ENCODE measurements around the gene TRAF5. TPM values are rescaled to one million over a fixed set of nuclear protein-coding genes. Genes with fewer than 3 reads are reported as not detected.

TRAF5 gene
- total and polyA plus RNA-seq, 8 donors = 4.3 to 50.7 (median 18.5) TPM

GRCh38 chr1:211327346-211327921 is 801 bp downstream of the TRAF5 start:
- Histone ChIP-seq H3K36me3 (no peaks in the 10 kb centered on the region), H3K9me3 (no peaks in the 10 kb centered on the region), H3K27ac (peak overlapping the region; percentile 69 to 93 (median 88)), H3K4me1 (peaks cover 44 to 67% (median 61%) of the 10 kb centered on the region in 4 donors), H3K4me3 (peak overlapping the region; percentile 80 to 95 (median 84)), H3K27me3 (no peaks in the 10 kb centered on the region)
- WGBS, 5 donors = 2 to 4% (median 3%) methylated on average over 13 to 16 of the region's 16 CpGs
- TF ChIP-seq EP300 (IDR thresholded peaks at IDR 0.05) (no peak), POLR2A (IDR thresholded peaks at IDR 0.05) (no peak), POLR2AphosphoS5 (IDR thresholded peaks at IDR 0.05) (no peak), CTCF (IDR thresholded peaks at IDR 0.05) (no peak)
- intact Hi-C loops (cut with DNase I; ENCODE audit: low total_unique reads) = loop anchor here (10.0 kb wide), 1 partner anchor 147 kb away; no protein-coding TSS in a partner anchor
- peak in 1 of 2 donors; percentile 78 for DNase-seq

GRCh38 chr1:211328084-211328694 is 1.6 kb downstream of the TRAF5 start:
- Histone ChIP-seq H3K4me1 (peaks cover 52 to 74% (median 68%) of the 10 kb centered on the region in 4 donors), H3K4me3 (peak overlapping the region; percentile 80 to 95 (median 84)), H3K9me3 (no peaks in the 10 kb centered on the region), H3K27ac (peak overlapping the region; percentile 23 to 93 (median 88)), H3K36me3 (no peaks in the 10 kb centered on the region), H3K27me3 (no peaks in the 10 kb centered on the region)
- no peak for DNase-seq
- TF ChIP-seq EP300 (IDR thresholded peaks at IDR 0.05) (no peak), POLR2A (IDR thresholded peaks at IDR 0.05) (no peak), CTCF (IDR thresholded peaks at IDR 0.05) (no peak), POLR2AphosphoS5 (IDR thresholded peaks at IDR 0.05) (no peak)
- 75 to 86% (median 80%) methylated on average over 11 of the region's 11 CpGs for WGBS, 5 donors
- intact Hi-C loops (cut with DNase I; ENCODE audit: low total_unique reads) = loop anchor here (10.0 kb wide), 1 partner anchor 147 kb away; no protein-coding TSS in a partner anchor

DNA sequence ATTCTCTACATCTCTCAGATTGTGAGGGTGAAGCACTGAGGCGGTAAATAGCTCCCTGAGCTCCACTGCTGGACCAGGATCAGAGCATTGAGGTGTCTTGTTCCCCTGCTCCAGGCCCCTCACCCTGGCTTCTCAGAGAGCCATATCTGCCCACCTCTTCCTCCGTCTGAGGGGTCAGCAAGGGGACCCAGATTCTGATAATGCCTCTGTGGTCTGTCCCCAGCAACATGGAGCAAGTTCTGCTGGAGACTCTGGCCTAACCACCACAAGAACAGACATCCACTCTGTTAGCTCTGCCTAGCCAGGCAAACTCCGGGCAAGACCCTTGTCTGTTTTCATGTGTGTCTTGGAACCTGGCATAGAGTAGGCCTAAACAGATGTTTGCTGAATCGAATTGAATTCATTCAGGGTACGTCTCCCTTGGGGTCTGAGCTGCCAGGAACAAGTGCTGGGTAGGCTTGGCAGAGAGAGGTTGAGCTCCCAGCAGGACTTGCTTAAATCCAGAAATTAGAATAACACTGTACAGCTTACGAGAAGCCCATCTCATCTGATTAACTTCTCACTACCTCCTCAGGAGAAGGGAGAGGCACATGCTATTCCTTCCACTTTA is 2.3 kb downstream of the TRAF5 start:
- no peak for DNase-seq
- Histone ChIP-seq H3K27ac (peak overlapping the region in 4 of 5 donors; percentile 4 to 93 (median 88)), H3K4me3 (peak overlapping the region in 3 of 4 donors; percentile 11 to 86 (median 80)), H3K36me3 (no peaks in the 10 kb centered on the region), H3K4me1 (peaks cover 59 to 79% (median 72%) of the 10 kb centered on the region in 4 donors), H3K9me3 (no peaks in the 10 kb centered on the region), H3K27me3 (no peaks in the 10 kb centered on the region)
- intact Hi-C loops (cut with DNase I; ENCODE audit: low total_unique reads) = loop anchor here (10.0 kb wide), 1 partner anchor 146 kb away; no protein-coding TSS in a partner anchor
- TF ChIP-seq POLR2A (IDR thresholded peaks at IDR 0.05) = no peak
- no peak for TF ChIP-seq CTCF (IDR thresholded peaks at IDR 0.05)
- no peak for TF ChIP-seq EP300 (IDR thresholded peaks at IDR 0.05)
- no peak for TF ChIP-seq POLR2AphosphoS5 (IDR thresholded peaks at IDR 0.05)
- WGBS, 5 donors = 60 to 80% (median 69%) methylated on average over 6 of the region's 6 CpGs

- H3K27me3 ChIP-seq = no peaks in the 10 kb centered on the region
- no peaks in the 10 kb centered on the region for H3K9me3 ChIP-seq
- H3K4me3 ChIP-seq = no peak overlapping the region
- H3K4me1 ChIP-seq = peaks cover 67 to 87% (median 80%) of the 10 kb centered on the region in 4 donors
- TF ChIP-seq POLR2A (IDR thresholded peaks at IDR 0.05) (no peak), EP300 (IDR thresholded peaks at IDR 0.05) (no peak), POLR2AphosphoS5 (IDR thresholded peaks at IDR 0.05) (no peak), CTCF (IDR thresholded peaks at IDR 0.05) (no peak)
- H3K36me3 ChIP-seq = no peaks in the 10 kb centered on the region
- peak overlapping the region; percentile 26 to 93 (median 88) for H3K27ac ChIP-seq
- no peak for DNase-seq
- intact Hi-C loops (cut with DNase I; ENCODE audit: low total_unique reads) = loop anchor here (10.0 kb wide), 1 partner anchor 145 kb away; no protein-coding TSS in a partner anchor
- 24 to 47% (median 41%) methylated on average over 4 of the region's 4 CpGs for WGBS, 5 donors
These were observed 3.1 kb downstream of the TRAF5 start for GRCh38 chr1:211329764-211330201.
